Activated CD8-positive, alpha-beta T cell treated with anti-CD3 and anti-CD28 coated beads for 36 hours (primary cell): Measurements from ENCODE around the gene BPIFB1. TPM values are rescaled to one million over a fixed set of nuclear protein-coding genes. Genes with fewer than 3 reads are reported as not detected.

Source experiments
- ATAC-seq: fragments of 200-7000 bp; cut with Tn5 transposase; one replicate; pipeline ENCODE4 v1.10.0; 2021; ENCODE audit warnings: mild to moderate bottlenecking, moderate library complexity
- CTCF ChIA-PET: fragments of 350-600 bp; sonication (Branson Sonifier 250); formaldehyde crosslinking; loops from one replicate; lab custom pipeline; 2021; ENCODE audit warnings: antibody characterized with exemption; lab: Charles Lee
- POLR2A ChIA-PET: fragments of 350-600 bp; sonication (Branson Sonifier 250); formaldehyde crosslinking; loops from one replicate; lab custom pipeline; 2021; ENCODE audit warnings: antibody characterized with exemption; lab: Charles Lee
- DNase-seq: peaks from one replicate; pipeline ENCODE4 v3.0.0-alpha.2; 2020
- H3K27ac Mint-ChIP-seq: one replicate; pipeline ENCODE4 v1.8.0; 2021; ENCODE audit warnings: mild to moderate bottlenecking, mixed read lengths
- H3K27me3 Mint-ChIP-seq: one replicate; pipeline ENCODE4 v1.8.0; 2021; ENCODE audit warnings: mixed read lengths
- H3K36me3 Mint-ChIP-seq: one replicate; pipeline ENCODE4 v1.8.0; 2021; ENCODE audit warnings: low read depth, mixed read lengths
- H3K4me1 Mint-ChIP-seq: one replicate; pipeline ENCODE4 v1.8.0; 2021; ENCODE audit warnings: low read depth, mixed read lengths
- H3K4me3 Mint-ChIP-seq: one replicate; pipeline ENCODE4 v1.8.0; 2021; ENCODE audit warnings: mild to moderate bottlenecking, moderate library complexity, mixed read lengths
- H3K9me3 Mint-ChIP-seq: one replicate; pipeline ENCODE4 v1.8.0; 2021; ENCODE audit warnings: mixed read lengths
- CTCF ChIP-seq: fragments of 200-600 bp; IDR thresholded peaks from one replicate; pipeline ENCODE4 v1.8.0; 2022; ENCODE audit warnings: antibody characterized with exemption, mild to moderate bottlenecking
- intact Hi-C: fragments of 100-400 bp; cut with micrococcal nuclease; formaldehyde crosslinking; loops from one replicate; pipeline ENCODE4 v1.10.0; 2022
- total RNA-seq, 2 experiments: library from RNA; stranded (reverse); gene quantifications; one replicate each; pipeline ENCODE4 v1.2.3, GENCODE V29; 2021

Gene BPIFB1
- total RNA-seq, 2 experiments from 2014 or later = not detected

DNA sequence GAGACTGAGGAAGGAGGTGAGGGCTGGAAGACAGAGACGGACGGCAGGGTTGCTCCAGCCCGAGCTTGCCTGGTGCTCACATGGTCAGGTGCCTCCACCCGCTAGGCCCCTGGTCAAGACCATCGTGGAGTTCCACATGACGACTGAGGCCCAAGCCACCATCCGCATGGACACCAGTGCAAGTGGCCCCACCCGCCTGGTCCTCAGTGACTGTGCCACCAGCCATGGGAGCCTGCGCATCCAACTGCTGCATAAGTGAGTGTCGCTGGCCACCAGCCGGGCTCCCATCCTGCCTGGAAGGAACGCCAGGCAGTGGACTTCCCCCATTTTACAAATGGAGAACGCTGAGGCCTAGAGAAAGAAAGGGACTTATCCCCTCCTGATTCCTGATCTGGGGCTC, 7.8 kb downstream of the BPIFB1 start:
- intact Hi-C loops = loop anchor here (10.0 kb wide), 2 partner anchors 186 to 386 kb away; no protein-coding TSS in a partner anchor
- no peak overlapping the region for H3K27ac Mint-ChIP-seq
- POLR2A ChIA-PET = no interaction called here
- no peak for ATAC-seq
- H3K36me3 Mint-ChIP-seq = no peaks in the 10 kb centered on the region
- no peak overlapping the region for H3K4me3 Mint-ChIP-seq
- H3K9me3 Mint-ChIP-seq = no peaks in the 10 kb centered on the region
- no peak for TF ChIP-seq CTCF
- H3K27me3 Mint-ChIP-seq = no peaks in the 10 kb centered on the region
- DNase-seq = no peak
- H3K4me1 Mint-ChIP-seq = no peaks in the 10 kb centered on the region
- CTCF ChIA-PET = interaction anchor here (0.8 to 4.0 kb wide), 6 partner anchors 11 to 200 kb away, joined by 3 to 36 read pairs (median 9); no protein-coding TSS in a partner anchor

GRCh38 chr20:33291416-33291815, 8.4 kb downstream of the BPIFB1 start:
- no peaks in the 10 kb centered on the region for H3K4me1 Mint-ChIP-seq
- ChIA-PET POLR2A (no interaction called here), CTCF (interaction anchor here (0.6 to 4.0 kb wide), 14 partner anchors 11 to 395 kb away, joined by 3 to 36 read pairs (median 5); no protein-coding TSS in a partner anchor)
- no peak for ATAC-seq
- no peaks in the 10 kb centered on the region for H3K9me3 Mint-ChIP-seq
- no peaks in the 10 kb centered on the region for H3K27me3 Mint-ChIP-seq
- H3K36me3 Mint-ChIP-seq = no peaks in the 10 kb centered on the region
- H3K27ac Mint-ChIP-seq = no peak overlapping the region
- DNase-seq = no peak
- intact Hi-C loops = loop anchor here (10.0 kb wide), 2 partner anchors 187 to 387 kb away; no protein-coding TSS in a partner anchor
- no peak for TF ChIP-seq CTCF
- H3K4me3 Mint-ChIP-seq = no peak overlapping the region

- no peak overlapping the region for H3K4me3 Mint-ChIP-seq
- intact Hi-C loops = loop anchor here (10.0 kb wide), 2 partner anchors 187 to 387 kb away; no protein-coding TSS in a partner anchor
- peak; percentile 60 for ATAC-seq
Measured at GRCh38 chr20:33291830-33292355, 8.9 kb downstream of the BPIFB1 start.

DNA sequence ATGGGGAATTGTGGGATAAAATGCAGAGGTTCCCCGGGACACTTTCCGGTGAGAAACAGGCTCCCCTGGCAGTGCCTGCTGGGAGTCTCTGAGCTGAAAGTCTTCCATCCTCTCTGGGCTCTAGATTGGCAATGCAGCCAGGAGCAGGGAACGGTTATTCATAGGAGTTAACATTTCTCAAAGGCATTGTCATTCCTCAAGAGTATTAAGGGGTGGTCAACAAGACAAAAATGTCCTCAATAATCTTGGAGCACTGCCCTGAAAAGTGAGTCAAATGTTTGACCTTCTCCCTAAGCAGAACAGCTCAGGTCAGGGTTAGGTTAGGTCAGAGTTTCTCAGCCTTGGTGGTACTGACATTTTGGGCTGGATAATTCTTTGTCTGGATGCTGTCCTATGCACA, 13.2 kb downstream of the BPIFB1 start:
- H3K27ac Mint-ChIP-seq = no peak overlapping the region
- intact Hi-C loops = loop anchor here (10.0 kb wide), 2 partner anchors 191 to 391 kb away; no protein-coding TSS in a partner anchor
- no peak for ATAC-seq
- peaks cover 3% of the 10 kb centered on the region for H3K27me3 Mint-ChIP-seq
- no peak for TF ChIP-seq CTCF
- H3K4me3 Mint-ChIP-seq = no peak overlapping the region
- H3K4me1 Mint-ChIP-seq = no peaks in the 10 kb centered on the region
- no peaks in the 10 kb centered on the region for H3K9me3 Mint-ChIP-seq
- ChIA-PET POLR2A (no interaction called here), CTCF (interaction anchor here (1.1 to 1.4 kb wide), 2 partner anchors 56 to 200 kb away, joined by 3 read pairs; no protein-coding TSS in a partner anchor)
- H3K36me3 Mint-ChIP-seq = no peaks in the 10 kb centered on the region
- DNase-seq = no peak

More at GRCh38 chr20:33291830-33292355, 8.9 kb downstream of the BPIFB1 start:
- peak; percentile 78 for DNase-seq
- Mint-ChIP-seq H3K9me3 (no peaks in the 10 kb centered on the region), H3K27me3 (no peaks in the 10 kb centered on the region), H3K4me1 (no peaks in the 10 kb centered on the region), H3K36me3 (no peaks in the 10 kb centered on the region), H3K27ac (no peak overlapping the region)
- POLR2A ChIA-PET = no interaction called here
- CTCF ChIA-PET = interaction anchor here (0.6 to 4.0 kb wide), 20 partner anchors 10 to 502 kb away, joined by 3 to 36 read pairs (median 4); no protein-coding TSS in a partner anchor
- peak; percentile 99 for TF ChIP-seq CTCF

DNA sequence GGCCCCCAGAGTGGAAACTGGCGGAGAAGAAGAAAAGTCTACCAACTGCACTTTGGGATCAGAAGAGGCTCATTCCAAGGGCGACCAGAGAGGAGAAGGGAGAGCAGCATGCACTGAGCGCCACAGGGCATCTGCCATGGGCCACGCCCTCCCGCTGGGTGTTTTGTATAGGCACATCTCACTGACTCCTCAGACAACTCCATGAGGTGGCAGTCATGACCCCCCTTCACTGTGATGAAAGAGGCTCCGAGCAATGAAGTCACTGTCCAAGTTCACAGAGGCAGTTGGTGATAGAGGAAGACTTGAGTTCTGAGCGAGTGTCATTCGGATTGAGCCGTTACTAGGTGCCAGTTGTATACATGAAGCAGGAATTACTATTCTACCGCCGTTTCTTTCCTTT, 15.4 kb downstream of the BPIFB1 start:
- no peaks in the 10 kb centered on the region for H3K9me3 Mint-ChIP-seq
- ChIA-PET POLR2A (no interaction called here), CTCF (interaction anchor here (1.2 kb wide), 4 partner anchors 11 to 398 kb away, joined by 3 to 5 read pairs (median 4); no protein-coding TSS in a partner anchor)
- no peak overlapping the region for H3K4me3 Mint-ChIP-seq
- no peak for TF ChIP-seq CTCF
- no peak for ATAC-seq
- H3K4me1 Mint-ChIP-seq = no peaks in the 10 kb centered on the region
- intact Hi-C loops = loop anchor here (10.0 kb wide), 2 partner anchors 194 to 394 kb away; no protein-coding TSS in a partner anchor
- no peaks in the 10 kb centered on the region for H3K36me3 Mint-ChIP-seq
- DNase-seq = peak; percentile 8
- peaks cover 3% of the 10 kb centered on the region for H3K27me3 Mint-ChIP-seq
- H3K27ac Mint-ChIP-seq = no peak overlapping the region
